H1 (cell line): ENCODE data around the gene KRT12. TPM values are rescaled to one million over a fixed set of nuclear protein-coding genes. Genes with fewer than 3 reads are reported as not detected.

ENCODE experiments used
- CTCF ChIA-PET: fragments of 300-600 bp; sonication (Branson Sonifier 250); formaldehyde crosslinking; loops from one replicate; lab custom pipeline; 2021; ENCODE audit not compliant: partially characterized antibody; lab: Charles Lee
- POLR2A ChIA-PET: fragments of 300-600 bp; sonication (Branson Sonifier 250); formaldehyde crosslinking; loops from one replicate; lab custom pipeline; 2021; ENCODE audit warnings: inconsistent platforms; ENCODE audit not compliant: partially characterized antibody; lab: Charles Lee
- DNase-seq, 2 experiments: peaks; one replicate each; pipeline versions ENCODE4 v3.0.0 to v3.0.0-alpha.2; 2010 to 2022; ENCODE audit warnings: low spot score in 2 of 2, low read depth in 1 of 2, mixed read lengths in 1 of 2
- FAIRE-seq: peaks from 2 replicates; lab custom pipeline; 2011; peaks lifted over from hg19 to GRCh38; lab: Jason Lieb, UNC
- H2AFZ ChIP-seq: 2 replicates; pipeline ENCODE4 v1.8.1; 2012; ENCODE audit warnings: low read length, inconsistent platforms
- H2AK5ac ChIP-seq: 2 replicates; pipeline ENCODE4 v1.6.1; 2013; ENCODE audit warnings: low read depth, low read length
- H2BK120ac ChIP-seq: replicated peaks from 2 replicates; pipeline ENCODE3; 2013; ENCODE audit warnings: low read depth, low read length, inconsistent platforms
- H2BK12ac ChIP-seq: 2 replicates; pipeline ENCODE4 v1.6.1; 2013; ENCODE audit warnings: low read depth, low read length
- H2BK15ac ChIP-seq: 2 replicates; pipeline ENCODE4 v1.6.1; 2013; ENCODE audit warnings: low read length
- H2BK20ac ChIP-seq: 2 replicates; pipeline ENCODE4 v1.6.1; 2013; ENCODE audit warnings: low read length
- H2BK5ac ChIP-seq: 2 replicates; pipeline ENCODE4 v1.6.1; 2013; ENCODE audit warnings: low read depth, low read length
- H3K14ac ChIP-seq: 2 replicates; pipeline ENCODE4 v1.6.1; 2013; ENCODE audit warnings: inconsistent platforms; ENCODE audit not compliant: insufficient read length
- H3K18ac ChIP-seq: 2 replicates; pipeline ENCODE4 v1.6.1; 2013; ENCODE audit warnings: low read length; ENCODE audit errors: extremely low read depth
- H3K23ac ChIP-seq: 2 replicates; pipeline ENCODE4 v1.6.1; 2013; ENCODE audit warnings: inconsistent platforms; ENCODE audit not compliant: insufficient read length
- H3K23me2 ChIP-seq: 2 replicates; pipeline ENCODE4 v1.6.1; 2013; ENCODE audit warnings: low read depth, low read length
- H3K27ac ChIP-seq: 2 replicates; pipeline ENCODE4 v1.6.1; 2011; ENCODE audit warnings: low read depth, low read length, inconsistent platforms
- H3K27me3 ChIP-seq, 4 experiments: replicated peaks in 1 of 4; 1 replicate in 1 of 4; 2 replicates in 3 of 4; pipeline versions ENCODE4 v1.6.1 to v1.8.1; 2011 to 2013; ENCODE audit warnings: low read length in 3 of 4, mild to moderate bottlenecking in 3 of 4, inconsistent platforms in 2 of 4, mixed read lengths in 2 of 4, moderate library complexity in 1 of 4; ENCODE audit not compliant: control insufficient read depth in 3 of 4, insufficient read depth in 3 of 4; ENCODE audit errors: extremely low read depth in 1 of 4
- H3K36me3 ChIP-seq, 4 experiments: 2 replicates each; pipeline versions ENCODE4 v1.6.1 to v1.8.1; 2011 to 2013; ENCODE audit warnings: mild to moderate bottlenecking in 4 of 4, low read length in 3 of 4, moderate library complexity in 2 of 4, control low read depth in 1 of 4, inconsistent platforms in 1 of 4; ENCODE audit not compliant: insufficient read depth in 4 of 4, control insufficient read depth in 2 of 4
- H3K4ac ChIP-seq: replicated peaks from 2 replicates; pipeline ENCODE3; 2013; ENCODE audit warnings: low read length, low read depth, mixed read lengths, inconsistent platforms; ENCODE audit not compliant: insufficient read length
- H3K4me1 ChIP-seq, 4 experiments: replicated peaks in 1 of 4; 1 replicate in 1 of 4; 2 replicates in 3 of 4; pipeline versions ENCODE4 v1.6.1 to v1.8.1; 2011 to 2013; ENCODE audit warnings: low read length in 3 of 4, inconsistent platforms in 2 of 4, mixed read lengths in 1 of 4; ENCODE audit not compliant: insufficient read depth in 4 of 4, control insufficient read depth in 3 of 4
- H3K4me2 ChIP-seq, 2 experiments: 2 replicates each; pipeline versions ENCODE4 v1.6.1 to v1.8.1; 2011 to 2013; ENCODE audit warnings: low read depth in 2 of 2, low read length in 2 of 2, control low read depth in 1 of 2, inconsistent platforms in 1 of 2, mild to moderate bottlenecking in 1 of 2; ENCODE audit not compliant: insufficient read depth in 1 of 2
- H3K4me3 ChIP-seq, 4 experiments: fragments of 200-600, 300-600 bp in 1 of 4; sonication (generic), shearing (Covaris generic), sonication (Bioruptor Twin) in 1 of 4; 2 replicates each; pipeline versions ENCODE4 v1.5.1 to v1.8.1; 2011 to 2016; ENCODE audit warnings: low read length in 4 of 4, low read depth in 3 of 4, control low read depth in 2 of 4, inconsistent platforms in 2 of 4, mild to moderate bottlenecking in 2 of 4, mixed read lengths in 1 of 4, moderate library complexity in 1 of 4; ENCODE audit not compliant: insufficient read depth in 2 of 4; ENCODE audit errors: extremely low read depth in 1 of 4
- H3K56ac ChIP-seq: replicated peaks from 2 replicates; pipeline ENCODE3; 2013; ENCODE audit warnings: low read depth, mild to moderate bottlenecking, mixed read lengths, low read length, inconsistent platforms; ENCODE audit not compliant: insufficient read length
- H3K79me1 ChIP-seq: 2 replicates; pipeline ENCODE4 v1.6.1; 2013; ENCODE audit warnings: low read depth, low read length, control low read depth
- H3K79me2 ChIP-seq, 2 experiments: 2 replicates each; pipeline versions ENCODE4 v1.6.1 to v1.8.1; 2012 to 2013; ENCODE audit warnings: low read length in 2 of 2, mild to moderate bottlenecking in 2 of 2, inconsistent platforms in 1 of 2; ENCODE audit not compliant: insufficient read depth in 2 of 2, control insufficient read depth in 1 of 2
- H3K9ac ChIP-seq, 4 experiments: replicated peaks in 1 of 4; 1 replicate in 1 of 4; 2 replicates in 3 of 4; pipeline versions ENCODE4 v1.6.1 to v1.8.1; 2011 to 2013; ENCODE audit warnings: low read depth in 3 of 4, low read length in 3 of 4, control low read depth in 2 of 4, mild to moderate bottlenecking in 2 of 4, moderate library complexity in 2 of 4, inconsistent platforms in 1 of 4; ENCODE audit errors: extremely low read depth in 1 of 4
- H3K9me3 ChIP-seq, 2 experiments: 2 replicates each; pipeline versions ENCODE4 v1.6.1 to v1.8.1; 2012 to 2013; ENCODE audit warnings: mild to moderate bottlenecking in 2 of 2, moderate library complexity in 2 of 2, control low read depth in 1 of 2, inconsistent platforms in 1 of 2, low read depth in 1 of 2, low read length in 1 of 2, mixed read lengths in 1 of 2; ENCODE audit not compliant: insufficient read depth in 2 of 2
- H4K20me1 ChIP-seq, 2 experiments: replicated peaks in 1 of 2; 2 replicates each; pipeline versions ENCODE3 to v1.8.1; 2011 to 2013; ENCODE audit warnings: inconsistent platforms in 2 of 2, low read length in 2 of 2, mild to moderate bottlenecking in 1 of 2; ENCODE audit not compliant: insufficient read depth in 2 of 2, control insufficient read depth in 1 of 2
- H4K5ac ChIP-seq: 2 replicates; pipeline ENCODE4 v1.6.1; 2013; ENCODE audit warnings: low read length, low read depth, mixed read lengths, inconsistent platforms; ENCODE audit not compliant: insufficient read length
- H4K8ac ChIP-seq: 2 replicates; pipeline ENCODE4 v1.8.0; 2013; ENCODE audit warnings: mild to moderate bottlenecking, moderate library complexity, low read length, inconsistent platforms; ENCODE audit not compliant: insufficient read depth; ENCODE audit errors: extremely low read depth
- H4K91ac ChIP-seq: replicated peaks from 2 replicates; pipeline ENCODE3; 2013; ENCODE audit warnings: low read length, mixed read lengths, inconsistent platforms; ENCODE audit not compliant: insufficient read length
- RBBP5 ChIP-seq: IDR thresholded peaks from 2 replicates; pipeline ENCODE4 v1.7.1; 2012; ENCODE audit warnings: low read depth, mild to moderate bottlenecking, inconsistent platforms, low read length, moderate library complexity, borderline replicate concordance
- WGBS, 2 experiments: shearing (Covaris generic) in 1 of 2; methylation state at CpG; one replicate each; pipeline versions ENCODE4 v1.1.6 to v1.1.7; 2013 to 2015; ENCODE audit warnings: low lambda C conversion rate in 2 of 2, mixed read lengths in 2 of 2, inconsistent platforms in 1 of 2, low coverage in 1 of 2, missing lambda C conversion rate in 1 of 2; ENCODE audit not compliant: insufficient replicate concordance in 2 of 2, insufficient coverage in 1 of 2, insufficient read length in 1 of 2; ENCODE audit errors: extremely low coverage in 1 of 2, missing lambda C conversion rate in 1 of 2; 5-methylcytosine and 5-hydroxymethylcytosine counted together
- polyA plus RNA-seq, 7 experiments: library from polyadenylated mRNA; depleted of rRNA in 3 of 7; stranded (reverse) in 5 of 7; unstranded in 2 of 7; fragments of >200 nt in 5 of 7; fragments of 200-250 nt in 2 of 7; gene quantifications; 1 replicate in 5 of 7; 2 replicates in 1 of 7; 4 replicates in 1 of 7; pipeline versions ENCODE4 v1.2.1 to v1.2.3, GENCODE V29; 2011 to 2013; ENCODE audit warnings: missing spikeins in 2 of 7, mixed read lengths in 2 of 7
- total RNA-seq: library from RNA; stranded (reverse); fragmentation: NEBNext Ultra II Directional; extraction: Animal tissue kit (Norgen Biotek cat#: 25700); gene quantifications from 2 replicates; pipeline ENCODE4 v1.2.1, GENCODE V29; 2021
- TF ChIP-seq, protein P1 (sequence below): IDR thresholded peaks from 2 replicates; pipeline ENCODE4 v1.6.1; 2011; ENCODE audit warnings: low read depth, mild to moderate bottlenecking, low read length; ENCODE audit not compliant: insufficient read depth

Gene KRT12
- total and polyA plus RNA-seq, 2 of the 8 experiments (the other 6 are each of a cell fraction or from before 2014, with no cell fraction given) = not detected

DNA sequence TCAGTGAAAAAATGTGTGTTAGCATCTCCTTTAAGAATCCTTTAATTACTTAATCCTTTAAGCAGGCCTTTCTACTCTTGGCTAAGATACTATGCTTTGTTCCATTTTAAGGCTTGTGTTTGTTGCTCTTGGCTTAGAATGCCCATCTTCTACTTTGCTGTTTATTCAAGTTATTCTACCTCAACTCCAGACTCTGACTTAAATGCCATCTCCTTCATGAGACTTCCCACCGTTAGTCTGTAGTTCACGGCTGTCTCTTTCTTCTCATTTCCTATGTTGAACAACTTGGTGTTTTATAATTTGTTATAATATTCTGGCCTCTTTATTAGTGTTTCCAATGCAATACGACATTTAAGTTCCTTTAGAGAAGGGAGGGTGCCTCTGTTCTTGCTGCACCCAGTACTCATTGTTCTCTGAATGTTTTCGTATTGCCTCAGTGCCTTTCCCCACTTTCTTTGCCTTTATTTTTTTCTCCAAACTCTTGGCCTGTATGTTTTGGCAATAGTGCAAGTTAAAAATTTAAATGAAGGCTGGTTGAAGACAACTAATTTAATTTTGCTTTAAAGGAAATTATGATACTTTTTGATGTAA, 38.5 kb downstream of the KRT12 start:
- 88% methylated on average over 4 of the region's 4 CpGs; no CpG with 5 or more reads in 1 of the 2 experiments for WGBS, 2 experiments

More for the DNA sequence above, 38.5 kb downstream of the KRT12 start:
- no peak overlapping the region for H2BK15ac ChIP-seq
- peaks cover 0 to 24% (median 5%) of the 10 kb centered on the region in 4 experiments; a peak in 5 of 7 replicates for H3K27me3 ChIP-seq
- H3K14ac ChIP-seq = no peak overlapping the region
- H3K4me2 ChIP-seq = no peak overlapping the region
- no peak overlapping the region for H4K5ac ChIP-seq
- H4K91ac ChIP-seq = no peak overlapping the region
- H2AFZ ChIP-seq = no peak overlapping the region
- peaks cover 0 to 2% of the 10 kb centered on the region in 2 experiments for H4K20me1 ChIP-seq
- no peak overlapping the region for H3K56ac ChIP-seq
- H3K9ac ChIP-seq = no peak overlapping the region
- H2BK120ac ChIP-seq = no peak overlapping the region
- POLR2A ChIA-PET = no interaction called here
- H2BK5ac ChIP-seq = no peak overlapping the region
- H2AK5ac ChIP-seq = no peak overlapping the region
- no peak overlapping the region for H2BK20ac ChIP-seq
- H3K79me1 ChIP-seq = no peaks in the 10 kb centered on the region
- no peaks in the 10 kb centered on the region; the same call in 1 of the 2 replicates for H3K23me2 ChIP-seq
- no peak for FAIRE-seq
- DNase-seq = no peak
- H3K79me2 ChIP-seq = no peaks in the 10 kb centered on the region
- H4K8ac ChIP-seq = no peak overlapping the region
- H3K4ac ChIP-seq = no peak overlapping the region
- no peak overlapping the region for H3K4me3 ChIP-seq
- H3K27ac ChIP-seq = no peak overlapping the region
- H3K36me3 ChIP-seq = no peaks in the 10 kb centered on the region
- no peak for TF ChIP-seq RBBP5
- TF ChIP-seq, protein P1, sequence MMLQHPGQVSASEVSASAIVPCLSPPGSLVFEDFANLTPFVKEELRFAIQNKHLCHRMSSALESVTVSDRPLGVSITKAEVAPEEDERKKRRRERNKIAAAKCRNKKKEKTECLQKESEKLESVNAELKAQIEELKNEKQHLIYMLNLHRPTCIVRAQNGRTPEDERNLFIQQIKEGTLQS = no peak
- TF ChIP-seq, all 59 proteins: peak for 0
- H3K9me3 ChIP-seq = no peaks in the 10 kb centered on the region
- CTCF ChIA-PET = interaction anchor here (1.0 kb wide), 1 partner anchor 502 kb away, joined by 3 read pairs; no protein-coding TSS in a partner anchor
- no peak overlapping the region for H2BK12ac ChIP-seq
- H3K4me1 ChIP-seq = peaks cover 0 to 3% (median 0%) of the 10 kb centered on the region in 4 experiments; a peak in 1 of 7 replicates
- no peak overlapping the region for H3K18ac ChIP-seq
- no peak overlapping the region for H3K23ac ChIP-seq
